ENCODE measurements around the gene TMEM106C.

Gene TMEM106C

DNA sequence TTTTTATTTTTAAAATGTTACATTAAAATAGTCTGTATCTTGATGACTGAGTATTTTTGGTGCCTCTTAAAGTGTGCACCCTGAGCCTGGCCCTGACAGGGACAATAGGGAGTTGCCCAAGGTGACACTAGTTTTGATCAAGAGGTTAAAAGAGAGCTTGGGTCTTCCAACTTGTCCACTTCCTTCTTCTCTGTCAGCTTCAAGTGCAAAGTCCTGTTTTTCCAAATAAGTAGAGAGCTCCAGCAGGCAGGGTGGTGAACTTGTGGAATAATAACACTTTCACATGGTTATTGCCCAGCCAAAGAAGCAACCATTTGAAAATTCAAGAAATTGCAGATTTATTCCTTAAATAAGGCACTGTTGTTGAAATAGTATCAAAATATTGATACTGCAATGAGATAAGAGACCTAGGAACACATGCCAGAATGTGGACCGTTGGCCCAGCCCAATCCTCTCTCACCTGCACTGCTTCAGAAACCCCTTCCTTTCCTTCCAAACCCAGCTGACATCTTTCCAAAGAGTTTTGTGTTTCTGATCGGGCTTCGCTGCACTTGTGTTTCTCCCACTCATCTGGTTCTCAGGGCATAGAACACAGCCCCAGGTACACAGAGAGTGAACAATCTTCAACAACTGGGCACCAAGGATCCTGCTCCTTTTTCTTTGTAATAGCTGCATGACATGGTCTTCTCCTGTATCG, 54.7 kb downstream of the TMEM106C start:
- DNase-seq: no peak

Measured in RPMI8226 (cell line).